HG02642 (cell line): ENCODE data around the gene RYR2.

Experiments
- ATAC-seq: cut with Tn5 transposase; IDR thresholded peaks from one replicate; pipeline ENCODE4 v1.9.1; 2021; ENCODE audit warnings: mild to moderate bottlenecking; ENCODE audit not compliant: unreplicated experiment, poor library complexity

RYR2 gene

GRCh38 chr1:237041795-237042525 lies at the start of gene RYR2:
RYR2 (plus strand) TSS chr1:237042184; CDS start chr1:237042522, 338 bp downstream.
- no peak for ATAC-seq

- ATAC-seq, result no peak
These were observed 49.5 kb upstream of the RYR2 start for GRCh38 chr1:236992449-236992848.

DNA sequence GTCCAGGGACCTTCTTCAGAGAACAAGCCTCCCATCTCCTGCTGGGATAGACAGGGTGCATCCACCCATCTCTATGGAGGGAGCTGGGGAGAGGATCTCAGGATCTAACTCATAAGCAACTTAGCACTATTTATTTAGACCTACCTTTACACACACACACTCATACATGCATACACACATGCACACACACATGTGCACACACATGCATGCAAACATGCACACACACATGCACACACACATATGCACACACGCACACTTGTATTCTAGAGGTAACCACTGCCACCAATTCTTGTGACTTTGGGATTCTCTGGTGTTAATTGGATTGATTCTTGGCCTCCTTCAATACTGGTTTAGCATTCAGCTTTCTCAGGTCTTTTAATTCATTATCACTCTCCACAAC lies 47.5 kb upstream of the RYR2 start:
- no peak for ATAC-seq

DNA sequence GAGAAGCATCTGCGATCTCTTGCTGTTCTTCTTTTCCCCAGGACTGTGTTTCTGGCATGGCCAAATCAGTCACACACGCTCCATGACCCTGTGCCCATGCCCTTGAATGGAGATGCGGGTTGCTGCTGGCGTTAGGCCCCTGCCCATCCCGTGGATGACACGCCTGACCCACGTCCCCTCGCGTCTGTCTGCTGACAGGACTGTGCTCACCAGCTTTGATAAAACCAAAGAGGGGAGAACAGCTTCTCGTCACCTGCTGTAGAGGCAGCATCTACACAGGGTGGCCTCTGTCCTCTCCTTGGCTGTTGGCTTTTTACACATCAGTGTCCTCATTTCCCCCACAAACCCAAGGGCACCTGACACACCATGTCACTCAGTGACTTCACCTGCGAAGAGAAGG lies 44.6 kb upstream of the RYR2 start:
- no peak for ATAC-seq

DNA sequence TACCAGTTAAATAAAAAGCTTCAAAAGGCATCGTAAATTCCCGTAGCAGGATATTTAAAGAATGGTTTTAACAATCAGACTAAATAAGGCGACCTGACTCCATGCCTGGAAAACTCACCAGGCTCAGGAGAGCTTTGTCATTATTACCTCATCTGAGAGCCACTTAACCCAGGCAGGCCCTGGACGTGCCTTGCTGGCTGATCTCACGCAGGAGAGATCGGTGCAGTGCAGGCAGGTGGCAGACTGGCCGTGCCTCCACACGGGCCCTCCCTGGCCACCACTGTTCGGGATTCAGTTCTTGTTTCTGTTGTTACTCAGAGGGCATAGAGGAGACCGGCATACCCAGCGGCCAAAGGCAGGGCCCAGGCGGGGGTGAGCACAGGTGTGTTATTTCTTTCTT lies 44.1 kb upstream of the RYR2 start:
- ATAC-seq, result no peak

- no peak for ATAC-seq
These were observed 43.4 kb upstream of the RYR2 start for GRCh38 chr1:236998546-236998945.

DNA sequence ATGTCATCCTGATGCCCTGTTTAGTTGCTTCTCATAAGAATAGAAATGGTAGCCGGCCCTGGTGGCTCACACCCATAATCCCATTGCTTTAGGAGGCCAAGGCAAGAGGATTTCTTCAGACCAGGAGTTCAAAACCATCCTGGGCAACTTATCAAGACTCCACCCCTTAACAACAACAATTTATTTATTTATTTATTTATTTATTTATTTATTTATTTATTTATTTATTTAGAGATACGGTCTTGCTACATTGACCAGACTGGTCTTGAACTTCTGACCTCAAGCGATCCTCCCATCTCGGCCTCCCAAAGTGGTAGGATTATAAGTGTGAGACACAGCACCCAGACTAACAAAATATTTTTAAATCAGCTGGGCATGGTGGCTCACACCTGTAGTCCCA lies 41.8 kb upstream of the RYR2 start:
- no peak for ATAC-seq

- ATAC-seq, result no peak
These were observed 38.5 kb upstream of the RYR2 start for GRCh38 chr1:237003516-237003915.

DNA sequence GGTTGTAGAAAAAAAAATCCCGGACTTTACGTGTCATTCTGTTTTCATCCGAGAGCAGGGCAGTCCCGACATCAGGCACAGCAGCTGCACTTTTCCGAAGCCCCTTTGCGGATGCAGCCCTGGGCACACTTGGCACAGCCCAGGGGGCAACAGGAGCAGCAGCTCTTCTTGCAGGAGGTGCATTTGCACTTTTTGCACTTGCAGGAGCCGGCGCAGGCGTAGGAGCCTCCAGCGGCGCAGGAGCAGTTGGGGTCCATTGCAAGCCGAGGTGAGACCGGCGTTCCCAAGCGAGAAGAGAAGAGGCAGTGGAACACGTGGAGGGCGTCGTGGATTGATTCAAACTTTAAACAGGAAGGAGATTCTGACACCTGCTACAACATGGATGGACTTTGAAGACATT lies 37.9 kb upstream of the RYR2 start, which contains the start of gene MT1HL1:
MT1HL1 (minus strand) TSS at position 326 of the 400 bp plus-strand sequence; CDS start at position 257, 69 bp downstream.
- ATAC-seq, result no peak

- no peak for ATAC-seq
These were observed 36.3 kb upstream of the RYR2 start for GRCh38 chr1:237005674-237006073.

- ATAC-seq, result no peak
These were observed 34.7 kb upstream of the RYR2 start for GRCh38 chr1:237007147-237007881.

DNA sequence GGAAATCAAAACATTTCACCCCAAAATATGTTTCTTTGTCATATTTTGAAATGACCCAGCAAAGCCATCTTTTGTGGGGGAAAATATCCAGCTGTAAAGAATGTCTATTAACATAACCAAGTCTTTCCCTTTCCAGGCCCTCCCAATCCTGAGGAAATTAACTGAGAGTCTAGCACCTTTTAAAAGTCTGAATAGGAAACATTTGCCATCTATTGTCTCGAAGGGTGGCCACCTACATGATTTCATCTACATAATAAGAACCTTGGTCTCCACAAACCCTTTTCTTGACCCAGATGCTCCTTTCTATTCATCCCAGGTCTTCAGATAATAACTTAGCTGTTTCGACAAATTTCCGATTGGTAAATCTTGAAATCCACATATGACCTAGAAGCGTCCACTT lies 32.4 kb upstream of the RYR2 start:
- no peak for ATAC-seq

- ATAC-seq, result no peak
These were observed 30.6 kb upstream of the RYR2 start for GRCh38 chr1:237011432-237011831.

DNA sequence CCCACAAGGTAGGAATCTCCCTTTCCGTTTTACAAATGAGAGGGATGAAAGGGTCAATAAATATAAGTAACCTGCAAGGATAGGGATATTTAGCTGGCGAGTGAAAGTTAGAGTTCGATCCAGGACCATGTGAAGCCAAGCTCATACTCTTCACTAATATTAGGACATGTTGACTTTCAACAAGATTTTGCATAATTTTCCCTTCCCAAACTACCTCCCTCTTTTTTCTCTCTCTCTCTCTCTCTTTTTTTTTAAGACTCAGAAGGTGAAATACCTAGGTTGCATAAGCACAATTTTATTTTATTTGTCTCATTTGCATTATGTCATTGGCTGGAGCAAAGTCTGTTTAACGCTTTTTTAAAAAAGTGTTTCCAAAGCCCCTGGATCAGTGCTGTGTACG lies 29.6 kb upstream of the RYR2 start:
- ATAC-seq, result no peak

DNA sequence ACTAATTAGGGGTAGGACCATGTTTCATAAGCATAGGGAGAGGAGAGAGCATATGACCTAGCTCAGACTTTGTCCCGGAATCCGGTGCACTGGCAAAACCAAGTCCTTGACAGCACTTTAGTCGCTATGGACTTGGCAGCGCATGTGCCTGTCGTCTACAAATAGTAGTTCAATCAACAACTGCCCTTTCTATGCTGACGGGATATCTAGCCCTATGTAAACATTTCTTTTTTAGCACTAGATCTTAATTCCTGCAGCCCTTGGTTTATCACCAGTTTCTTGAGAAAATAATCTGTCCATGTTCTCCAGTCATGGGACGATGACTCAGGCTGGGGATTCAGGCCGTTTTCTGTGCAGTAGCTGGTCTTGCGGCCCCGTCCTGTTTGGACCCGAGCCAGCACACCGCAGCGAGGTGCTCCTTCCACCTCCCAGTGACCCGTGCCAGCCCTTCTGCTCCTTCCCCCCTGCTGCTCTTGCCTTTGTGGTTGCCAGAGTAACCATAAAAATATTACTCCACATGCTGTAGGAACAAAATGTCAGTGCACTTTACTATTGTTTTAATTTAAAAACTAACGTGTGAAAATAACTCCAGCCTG lies 29.1 kb upstream of the RYR2 start:
- ATAC-seq, result no peak

GRCh38 chr1:237013608-237014007 lies 28.4 kb upstream of the RYR2 start:
- ATAC-seq, result no peak

DNA sequence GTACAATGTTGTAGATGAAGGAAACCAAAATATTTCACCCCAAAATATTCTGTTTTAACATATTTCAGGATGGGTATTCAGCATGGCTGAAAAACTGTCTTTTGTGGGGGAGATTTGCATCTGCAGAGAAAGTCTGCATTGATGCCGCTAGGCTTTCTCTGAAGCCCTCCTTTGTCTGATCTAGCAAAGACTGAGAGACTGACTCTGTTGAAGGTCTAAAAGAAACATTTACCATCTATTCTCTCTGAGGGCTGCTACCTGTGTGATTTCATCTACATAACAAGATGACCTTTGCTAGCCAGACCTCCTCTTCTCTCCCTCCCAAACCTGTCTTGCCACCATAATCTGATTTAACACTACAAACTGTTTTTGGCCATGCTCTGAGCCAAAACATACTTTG lies 25.4 kb upstream of the RYR2 start:
- no peak for ATAC-seq

- no peak for ATAC-seq
These were observed 23.1 kb upstream of the RYR2 start for GRCh38 chr1:237018896-237019295.

DNA sequence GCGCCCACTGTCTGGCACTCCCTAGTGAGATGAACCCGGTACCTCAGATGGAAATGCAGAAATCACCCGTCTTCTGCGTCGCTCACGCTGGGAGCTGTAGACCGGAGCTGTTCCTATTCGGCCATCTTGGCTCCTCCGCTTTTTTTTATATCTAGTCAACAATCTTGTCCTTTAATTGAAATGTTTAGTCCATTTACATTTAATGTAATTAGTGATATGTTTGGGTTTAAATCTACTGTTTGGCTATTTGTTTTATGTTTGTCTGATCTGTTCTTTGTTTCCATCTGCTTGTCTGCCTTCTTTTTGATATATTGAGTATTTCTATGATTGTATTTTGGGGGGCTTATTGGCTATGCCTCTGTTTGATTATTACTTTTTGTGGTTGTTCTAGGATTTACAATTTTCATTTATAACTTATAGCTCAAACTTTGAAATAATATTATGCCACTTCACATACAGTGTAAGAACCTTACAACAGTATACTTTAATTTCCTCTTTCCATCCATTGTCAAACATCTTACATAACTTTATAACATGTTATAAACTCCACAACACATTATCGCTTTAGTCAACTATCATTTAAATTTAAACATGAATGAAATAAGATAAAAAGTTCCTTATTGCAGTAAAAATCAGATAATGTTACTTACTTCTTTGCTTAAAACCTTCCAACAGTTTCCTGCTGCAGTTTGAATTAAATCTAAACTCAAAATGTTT lies 16.5 kb upstream of the RYR2 start:
- ATAC-seq, result no peak

GRCh38 chr1:237029240-237029639 lies 12.7 kb upstream of the RYR2 start:
- ATAC-seq, result no peak
